DOHH2 (cell line): Measurements from ENCODE around the gene CUBN.

Source experiments
- EZH2phosphoT487 ChIP-seq: fragments of 200-600 bp; sonication (generic); IDR thresholded peaks from 2 replicates; pipeline ENCODE4 v1.6.1; 2017; ENCODE audit warnings: borderline replicate concordance, mild to moderate bottlenecking, antibody characterized with exemption, low read length, moderate library complexity, mixed read lengths
- TF ChIP-seq, protein P1 (sequence below): fragments of 200-600 bp; sonication (generic); IDR thresholded peaks from one replicate; pipeline ENCODE4 v1.5.1; 2014; ENCODE audit warnings: antibody characterized with exemption, mild to moderate bottlenecking, low read depth, low read length; ENCODE audit not compliant: poor library complexity, severe bottlenecking

DNA sequence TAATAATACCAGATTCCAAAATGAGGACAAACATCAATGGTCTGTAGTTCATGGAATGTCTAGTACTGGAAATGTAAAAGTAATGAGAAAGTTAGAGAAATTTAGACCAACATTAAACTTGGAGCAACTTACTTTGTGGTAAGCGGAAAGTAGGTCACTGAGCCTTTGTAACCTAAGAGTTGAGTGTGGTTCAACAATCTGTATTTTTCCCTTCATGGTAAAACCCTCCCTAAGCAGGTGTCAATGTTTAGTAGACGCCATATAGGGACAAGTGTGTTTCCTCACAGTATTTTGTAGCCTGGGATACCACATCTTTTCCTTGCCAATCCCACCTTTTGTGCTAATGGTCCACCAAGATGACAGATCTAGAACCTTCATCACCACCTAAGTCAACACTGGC lies 245.1 kb downstream of the CUBN start:
- TF ChIP-seq, protein P1, sequence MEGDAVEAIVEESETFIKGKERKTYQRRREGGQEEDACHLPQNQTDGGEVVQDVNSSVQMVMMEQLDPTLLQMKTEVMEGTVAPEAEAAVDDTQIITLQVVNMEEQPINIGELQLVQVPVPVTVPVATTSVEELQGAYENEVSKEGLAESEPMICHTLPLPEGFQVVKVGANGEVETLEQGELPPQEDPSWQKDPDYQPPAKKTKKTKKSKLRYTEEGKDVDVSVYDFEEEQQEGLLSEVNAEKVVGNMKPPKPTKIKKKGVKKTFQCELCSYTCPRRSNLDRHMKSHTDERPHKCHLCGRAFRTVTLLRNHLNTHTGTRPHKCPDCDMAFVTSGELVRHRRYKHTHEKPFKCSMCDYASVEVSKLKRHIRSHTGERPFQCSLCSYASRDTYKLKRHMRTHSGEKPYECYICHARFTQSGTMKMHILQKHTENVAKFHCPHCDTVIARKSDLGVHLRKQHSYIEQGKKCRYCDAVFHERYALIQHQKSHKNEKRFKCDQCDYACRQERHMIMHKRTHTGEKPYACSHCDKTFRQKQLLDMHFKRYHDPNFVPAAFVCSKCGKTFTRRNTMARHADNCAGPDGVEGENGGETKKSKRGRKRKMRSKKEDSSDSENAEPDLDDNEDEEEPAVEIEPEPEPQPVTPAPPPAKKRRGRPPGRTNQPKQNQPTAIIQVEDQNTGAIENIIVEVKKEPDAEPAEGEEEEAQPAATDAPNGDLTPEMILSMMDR: no peak
- no peak for TF ChIP-seq EZH2phosphoT487
